Memory B cell (primary cell): ENCODE measurements around the gene PIAS4.
"Not testable (repeated sequence)": the region's sequence is repeated elsewhere in the genome, so short reads cannot be mapped to it uniquely, and the experiment has no call there.

ENCODE experiments used
- ATAC-seq: fragments of 150-1000 bp; cut with Tn5 transposase; 2 replicates; pipeline ENCODE4 v1.10.0; 2021; ENCODE audit warnings: low read depth, mild to moderate bottlenecking, moderate library complexity
- DNase-seq, 2 donors: peaks; one replicate each; pipeline ENCODE4 v3.0.0; 2022; ENCODE audit warnings: low spot score in 2 of 2
- H3K27ac Mint-ChIP-seq: one replicate; pipeline ENCODE4 v1.8.0; 2022; ENCODE audit warnings: mild to moderate bottlenecking, moderate library complexity, mixed read lengths
- H3K27me3 Mint-ChIP-seq: one replicate; pipeline ENCODE4 v1.8.0; 2022; ENCODE audit warnings: mixed read lengths
- H3K36me3 Mint-ChIP-seq: one replicate; pipeline ENCODE4 v1.8.0; 2022; ENCODE audit warnings: mild to moderate bottlenecking, mixed read lengths
- H3K4me1 Mint-ChIP-seq: one replicate; pipeline ENCODE4 v1.8.0; 2022; ENCODE audit warnings: mixed read lengths
- H3K4me3 Mint-ChIP-seq: one replicate; pipeline ENCODE4 v1.8.0; 2022; ENCODE audit warnings: mild to moderate bottlenecking, moderate library complexity, mixed read lengths
- H3K9me3 Mint-ChIP-seq: one replicate; pipeline ENCODE4 v1.8.0; 2022; ENCODE audit warnings: mixed read lengths

PIAS4 gene

DNA sequence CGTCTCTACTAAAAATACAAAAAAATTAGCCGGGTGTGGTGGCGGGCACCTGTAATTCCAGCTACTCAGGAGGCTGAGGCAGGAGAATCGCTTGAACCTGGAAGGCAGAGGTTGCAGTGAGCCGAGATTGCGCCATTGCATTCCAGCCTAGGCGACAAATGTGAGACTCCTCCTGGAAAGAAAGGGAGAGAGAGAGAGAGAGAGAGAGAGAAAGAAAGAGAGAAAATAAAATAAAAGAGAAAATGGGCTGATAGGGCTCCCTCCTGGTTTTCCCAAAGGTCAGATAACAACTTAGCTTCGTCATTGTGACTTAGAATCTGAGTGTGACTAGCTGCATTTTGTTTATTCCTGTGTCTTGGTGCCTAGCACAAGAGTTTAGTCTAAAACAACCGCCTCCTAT is 2.1 kb upstream of the PIAS4 start:
- not testable (repeated sequence) for H3K9me3 Mint-ChIP-seq, H3K36me3 Mint-ChIP-seq, H3K27ac Mint-ChIP-seq, H3K4me3 Mint-ChIP-seq, DNase-seq, H3K27me3 Mint-ChIP-seq, ATAC-seq
- peaks cover 12% of the 10 kb centered on the region for H3K4me1 Mint-ChIP-seq

- H3K4me1 Mint-ChIP-seq, result peaks cover 19% of the 10 kb centered on the region
- peak overlapping the region; percentile 85 for H3K27ac Mint-ChIP-seq
- peak overlapping the region; percentile 90 for H3K4me3 Mint-ChIP-seq
- H3K9me3 Mint-ChIP-seq, result no peaks in the 10 kb centered on the region
- ATAC-seq (no peak), DNase-seq (no peak)
- H3K27me3 Mint-ChIP-seq, result no peaks in the 10 kb centered on the region
- H3K36me3 Mint-ChIP-seq, result peaks cover 2% of the 10 kb centered on the region
Measured at GRCh38 chr19:4007836-4008539, 452 bp downstream of the PIAS4 start.

DNA sequence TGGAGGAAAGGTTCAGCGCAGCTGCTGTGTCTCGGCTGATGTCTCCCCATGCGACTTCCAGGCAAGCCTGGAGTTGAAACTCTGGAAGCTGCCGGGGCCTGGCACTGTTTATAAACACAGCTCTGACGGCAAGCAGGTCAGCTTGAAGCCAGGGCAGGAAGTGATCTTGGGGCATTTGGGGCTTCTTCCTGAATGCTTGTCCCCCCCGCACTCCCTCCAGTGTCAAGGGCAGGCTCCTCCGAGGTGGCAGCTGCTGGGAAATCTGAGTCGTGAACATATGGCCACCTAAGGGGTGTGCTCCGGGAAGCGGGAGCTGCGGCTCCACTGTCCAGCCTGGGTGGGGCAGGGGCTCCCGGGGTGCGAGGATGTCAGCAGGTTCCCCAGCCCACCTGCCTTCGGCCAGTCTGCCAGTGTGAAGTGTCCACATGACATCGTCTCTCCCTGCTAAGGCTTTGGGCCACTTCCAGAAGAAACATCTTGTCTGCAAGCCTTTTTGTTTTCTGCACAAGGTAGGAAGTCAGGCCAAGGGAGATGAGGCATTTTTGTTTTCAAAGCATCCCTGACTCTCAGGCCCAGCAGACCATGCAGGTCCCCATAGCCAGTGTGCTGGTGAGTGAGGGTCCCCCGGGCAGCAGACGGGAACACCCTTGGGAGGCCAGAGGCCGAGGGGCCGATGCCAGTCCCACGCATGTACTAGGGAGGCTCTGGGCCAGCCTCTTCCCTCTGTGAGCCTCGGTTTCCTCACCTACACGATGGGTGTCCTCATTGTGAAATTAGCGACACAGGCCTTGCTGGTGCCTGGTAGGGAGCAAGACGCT is 2.7 kb downstream of the PIAS4 start:
- peaks cover 22% of the 10 kb centered on the region for H3K4me1 Mint-ChIP-seq
- H3K4me3 Mint-ChIP-seq, result no peak overlapping the region
- peaks cover 3% of the 10 kb centered on the region for H3K36me3 Mint-ChIP-seq
- no peak for DNase-seq
- no peak overlapping the region for H3K27ac Mint-ChIP-seq
- ATAC-seq, result no peak
- no peaks in the 10 kb centered on the region for H3K27me3 Mint-ChIP-seq
- H3K9me3 Mint-ChIP-seq, result no peaks in the 10 kb centered on the region

DNA sequence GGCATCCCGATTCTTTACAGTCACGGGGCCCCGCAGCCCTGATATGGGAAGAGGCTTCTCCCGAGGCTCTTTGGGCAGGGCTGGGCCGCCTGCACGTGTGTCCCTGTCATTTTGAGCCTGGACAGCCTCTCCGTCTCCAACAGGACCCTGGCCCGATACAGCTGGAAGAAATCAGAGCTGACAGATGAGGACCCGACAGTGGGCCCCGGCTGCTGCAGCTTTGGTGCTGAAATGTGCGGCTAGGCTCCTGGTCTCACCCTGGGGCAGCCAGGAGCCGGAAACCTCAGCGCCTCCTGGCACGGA is 3.2 kb downstream of the PIAS4 start:
- Mint-ChIP-seq H3K4me3 (no peak overlapping the region), H3K27ac (no peak overlapping the region), H3K27me3 (no peaks in the 10 kb centered on the region), H3K9me3 (no peaks in the 10 kb centered on the region), H3K4me1 (peaks cover 24% of the 10 kb centered on the region), H3K36me3 (peaks cover 3% of the 10 kb centered on the region)
- no peak for DNase-seq
- no peak for ATAC-seq

GRCh38 chr19:4011430-4011829 is 3.9 kb downstream of the PIAS4 start:
- H3K36me3 Mint-ChIP-seq, DNase-seq, H3K27ac Mint-ChIP-seq, H3K9me3 Mint-ChIP-seq, ATAC-seq, H3K27me3 Mint-ChIP-seq: not testable (repeated sequence)
- peak overlapping the region; percentile 41 for H3K4me3 Mint-ChIP-seq
- H3K4me1 Mint-ChIP-seq, result peaks cover 25% of the 10 kb centered on the region

GRCh38 chr19:4012092-4012974 is 4.8 kb downstream of the PIAS4 start:
- H3K36me3 Mint-ChIP-seq, result peaks cover 9% of the 10 kb centered on the region
- peaks cover 28% of the 10 kb centered on the region for H3K4me1 Mint-ChIP-seq
- H3K9me3 Mint-ChIP-seq, result no peaks in the 10 kb centered on the region
- DNase-seq (no peak), ATAC-seq (no peak)
- H3K4me3 Mint-ChIP-seq, result no peak overlapping the region
- H3K27ac Mint-ChIP-seq, result peak overlapping the region; percentile 28
- no peaks in the 10 kb centered on the region for H3K27me3 Mint-ChIP-seq

DNA sequence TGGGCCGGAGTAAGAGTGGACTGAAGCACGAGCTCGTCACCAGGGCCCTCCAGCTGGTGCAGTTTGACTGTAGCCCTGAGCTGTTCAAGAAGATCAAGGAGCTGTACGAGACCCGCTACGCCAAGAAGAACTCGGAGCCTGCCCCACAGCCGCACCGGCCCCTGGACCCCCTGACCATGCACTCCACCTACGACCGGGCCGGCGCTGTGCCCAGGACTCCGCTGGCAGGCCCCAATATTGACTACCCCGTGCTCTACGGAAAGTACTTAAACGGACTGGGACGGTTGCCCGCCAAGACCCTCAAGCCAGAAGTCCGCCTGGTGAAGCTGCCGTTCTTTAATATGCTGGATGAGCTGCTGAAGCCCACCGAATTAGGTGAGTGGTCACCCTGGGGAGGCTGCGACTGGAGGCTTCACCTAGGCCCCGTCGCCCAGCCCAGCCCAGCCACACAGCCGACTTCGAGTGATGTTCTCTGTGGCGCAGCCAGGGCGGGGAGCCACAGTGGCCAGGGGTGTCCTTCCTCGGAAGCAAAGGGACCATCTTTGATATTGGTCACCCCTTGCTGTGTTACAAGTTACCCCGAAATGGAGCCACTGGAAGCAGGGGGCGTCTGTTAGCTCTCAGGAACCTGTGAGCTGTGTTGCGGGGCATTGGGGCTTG is 5.6 kb downstream of the PIAS4 start:
- no peak for ATAC-seq
- Mint-ChIP-seq H3K36me3 (peaks cover 10% of the 10 kb centered on the region), H3K9me3 (no peaks in the 10 kb centered on the region), H3K27me3 (no peaks in the 10 kb centered on the region), H3K27ac (no peak overlapping the region), H3K4me1 (peaks cover 29% of the 10 kb centered on the region), H3K4me3 (no peak overlapping the region)
- DNase-seq, result no peak

DNA sequence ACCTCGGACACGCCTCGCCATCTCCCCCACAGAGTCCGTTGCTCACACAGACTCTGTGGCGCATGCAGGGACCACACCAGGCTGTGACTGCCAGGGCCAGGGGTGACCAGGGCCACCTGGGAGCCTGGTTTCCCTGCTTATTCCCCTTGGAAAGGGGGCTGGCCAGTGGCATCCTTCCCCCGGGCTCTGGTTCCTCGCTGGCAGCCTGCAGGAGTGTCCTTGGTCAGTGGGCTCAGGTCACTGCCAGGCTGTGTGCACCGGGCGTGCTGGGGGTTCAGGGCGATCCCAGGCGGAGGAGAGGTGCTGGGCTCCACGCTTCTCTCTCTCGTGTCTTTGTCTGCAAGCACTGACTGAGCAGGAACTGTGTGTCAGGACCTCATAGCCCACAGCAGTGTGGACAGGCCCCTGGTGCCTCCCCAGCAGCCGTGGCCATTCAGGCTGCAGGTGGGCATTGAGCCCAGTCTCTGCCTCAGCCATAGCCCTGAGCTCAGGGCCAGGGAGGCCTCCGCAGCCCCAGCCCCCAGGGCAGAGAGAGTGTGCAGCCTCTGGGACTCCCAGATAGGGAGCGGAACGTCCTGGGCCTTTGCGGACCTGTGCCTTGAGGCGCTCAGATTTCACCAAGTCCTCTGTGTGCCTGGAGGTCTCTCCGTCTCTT is 6.5 kb downstream of the PIAS4 start:
- H3K4me1 Mint-ChIP-seq, result peaks cover 21% of the 10 kb centered on the region
- ATAC-seq (no peak), DNase-seq (no peak)
- H3K9me3 Mint-ChIP-seq, result no peaks in the 10 kb centered on the region
- no peak overlapping the region for H3K27ac Mint-ChIP-seq
- no peak overlapping the region for H3K4me3 Mint-ChIP-seq
- H3K36me3 Mint-ChIP-seq, result peaks cover 14% of the 10 kb centered on the region
- no peaks in the 10 kb centered on the region for H3K27me3 Mint-ChIP-seq

- no peak overlapping the region for H3K4me3 Mint-ChIP-seq
- peak in 1 of 2 donors; percentile 46 for DNase-seq
- H3K4me1 Mint-ChIP-seq, result peaks cover 16% of the 10 kb centered on the region
- no peak overlapping the region for H3K27ac Mint-ChIP-seq
- no peaks in the 10 kb centered on the region for H3K27me3 Mint-ChIP-seq
- H3K9me3 Mint-ChIP-seq, result no peaks in the 10 kb centered on the region
- H3K36me3 Mint-ChIP-seq, result peaks cover 14% of the 10 kb centered on the region
- peak; percentile 59 for ATAC-seq
Measured at GRCh38 chr19:4014541-4015491, 7.3 kb downstream of the PIAS4 start.

DNA sequence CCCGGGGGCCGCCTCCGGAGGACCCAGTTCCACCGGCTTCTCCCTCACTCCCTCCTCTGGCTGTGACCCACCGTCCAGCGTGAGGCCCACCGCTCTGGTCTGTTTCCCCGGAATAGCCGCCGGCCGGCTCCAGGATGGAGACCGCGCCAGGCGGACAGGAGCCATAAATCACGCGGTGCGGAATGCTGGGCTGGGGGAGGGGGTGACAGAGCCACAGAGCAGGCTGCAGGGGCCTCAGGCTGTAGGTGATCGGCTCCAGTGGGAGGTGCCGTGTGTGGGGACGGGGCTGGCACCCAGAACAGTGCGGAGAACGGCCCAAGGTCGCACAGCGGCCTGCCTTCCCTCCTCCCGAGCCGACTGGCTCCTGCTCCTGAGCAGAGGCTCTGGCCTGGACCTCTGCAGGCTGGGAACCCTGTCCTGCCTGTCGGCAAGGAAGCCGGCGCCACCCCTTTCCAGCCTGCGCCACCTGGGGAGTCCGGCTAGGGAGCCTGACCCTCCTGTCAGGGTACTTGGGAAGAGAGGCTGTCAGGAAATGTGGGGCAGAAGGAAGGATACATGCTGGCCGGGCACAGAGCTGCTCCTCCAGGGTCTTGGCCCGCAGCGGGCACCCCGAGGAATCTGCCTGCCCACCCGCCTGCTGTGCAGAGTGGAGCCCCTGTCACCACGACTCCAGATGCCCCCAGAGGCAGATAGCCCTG is 8.3 kb downstream of the PIAS4 start:
- Mint-ChIP-seq H3K9me3 (no peaks in the 10 kb centered on the region), H3K36me3 (peaks cover 14% of the 10 kb centered on the region), H3K4me1 (peaks cover 16% of the 10 kb centered on the region), H3K27ac (peak overlapping the region; percentile 28), H3K4me3 (peak overlapping the region; percentile 41), H3K27me3 (no peaks in the 10 kb centered on the region)
- ATAC-seq, result no peak
- no peak for DNase-seq

- DNase-seq (no peak), ATAC-seq (no peak)
- no peak overlapping the region for H3K4me3 Mint-ChIP-seq
- H3K9me3 Mint-ChIP-seq, result no peaks in the 10 kb centered on the region
- peaks cover 14% of the 10 kb centered on the region for H3K36me3 Mint-ChIP-seq
- H3K4me1 Mint-ChIP-seq, result peaks cover 12% of the 10 kb centered on the region
- peak overlapping the region; percentile 28 for H3K27ac Mint-ChIP-seq
- no peaks in the 10 kb centered on the region for H3K27me3 Mint-ChIP-seq
Measured at GRCh38 chr19:4016486-4016885, 8.9 kb downstream of the PIAS4 start.
